Right lobe of liver (tissue), 4 donors: ENCODE data around the gene C12orf42.

Experiments used
- CTCF ChIP-seq, 4 donors: fragments of 200-600 bp in 3 of 4; fragments of 450-650 bp in 1 of 4; IDR thresholded peaks; one replicate each; pipeline versions ENCODE4 v1.5.1 to v1.8.0; 2016 to 2022; ENCODE audit warnings: antibody characterized with exemption in 4 of 4, mild to moderate bottlenecking in 2 of 4
- POLR2A ChIP-seq: fragments of 450-650 bp; IDR thresholded peaks from one replicate; pipeline ENCODE4 v1.6.1; 2017; ENCODE audit warnings: antibody characterized with exemption, mild to moderate bottlenecking
- donor health status: DM: no; HTN: no; CAD: no.
- donor health status: DM: no; HTN: no; CAD: no.
- donor health status: DM: no; HTN: yes; CAD: no.

GRCh38 chr12:103303484-103303883, 192.3 kb downstream of the C12orf42 start:
- TF ChIP-seq CTCF (IDR thresholded peaks at IDR 0.05) (no peak), POLR2A (no peak)
